GM12874 (cell line): Measurements from ENCODE around the gene UCHL1.

Experiments
- TF ChIP-seq, protein P1 (sequence below): IDR thresholded peaks from 2 replicates; pipeline ENCODE4 v1.5.1; 2011; ENCODE audit warnings: low read depth, mild to moderate bottlenecking, control low read depth, low read length, moderate library complexity; ENCODE audit not compliant: insufficient read depth

UCHL1 gene

GRCh38 chr4:41304221-41304620, 47.5 kb downstream of the UCHL1 start:
- TF ChIP-seq, protein P1, sequence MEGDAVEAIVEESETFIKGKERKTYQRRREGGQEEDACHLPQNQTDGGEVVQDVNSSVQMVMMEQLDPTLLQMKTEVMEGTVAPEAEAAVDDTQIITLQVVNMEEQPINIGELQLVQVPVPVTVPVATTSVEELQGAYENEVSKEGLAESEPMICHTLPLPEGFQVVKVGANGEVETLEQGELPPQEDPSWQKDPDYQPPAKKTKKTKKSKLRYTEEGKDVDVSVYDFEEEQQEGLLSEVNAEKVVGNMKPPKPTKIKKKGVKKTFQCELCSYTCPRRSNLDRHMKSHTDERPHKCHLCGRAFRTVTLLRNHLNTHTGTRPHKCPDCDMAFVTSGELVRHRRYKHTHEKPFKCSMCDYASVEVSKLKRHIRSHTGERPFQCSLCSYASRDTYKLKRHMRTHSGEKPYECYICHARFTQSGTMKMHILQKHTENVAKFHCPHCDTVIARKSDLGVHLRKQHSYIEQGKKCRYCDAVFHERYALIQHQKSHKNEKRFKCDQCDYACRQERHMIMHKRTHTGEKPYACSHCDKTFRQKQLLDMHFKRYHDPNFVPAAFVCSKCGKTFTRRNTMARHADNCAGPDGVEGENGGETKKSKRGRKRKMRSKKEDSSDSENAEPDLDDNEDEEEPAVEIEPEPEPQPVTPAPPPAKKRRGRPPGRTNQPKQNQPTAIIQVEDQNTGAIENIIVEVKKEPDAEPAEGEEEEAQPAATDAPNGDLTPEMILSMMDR: no peak

DNA sequence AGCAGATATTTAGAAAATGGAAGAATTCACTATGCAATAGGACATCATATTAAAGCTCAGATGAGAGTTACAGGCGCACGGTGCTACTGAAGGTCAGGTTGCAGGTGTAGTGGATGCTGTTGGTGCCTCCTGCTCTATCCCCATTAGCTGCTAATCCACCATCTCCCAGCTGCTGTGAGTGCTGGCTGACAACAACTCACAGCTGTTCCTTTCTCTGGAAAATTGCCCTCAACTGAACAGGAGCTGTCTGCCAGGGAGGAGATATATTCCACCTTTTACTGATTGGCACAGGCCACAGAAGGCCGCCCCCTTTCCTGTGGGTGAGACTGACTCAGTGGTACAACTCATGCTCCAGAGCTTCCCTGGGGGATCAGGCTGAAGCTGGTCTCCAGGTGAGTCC, 48.7 kb downstream of the UCHL1 start:
- TF ChIP-seq, protein P1: no peak

DNA sequence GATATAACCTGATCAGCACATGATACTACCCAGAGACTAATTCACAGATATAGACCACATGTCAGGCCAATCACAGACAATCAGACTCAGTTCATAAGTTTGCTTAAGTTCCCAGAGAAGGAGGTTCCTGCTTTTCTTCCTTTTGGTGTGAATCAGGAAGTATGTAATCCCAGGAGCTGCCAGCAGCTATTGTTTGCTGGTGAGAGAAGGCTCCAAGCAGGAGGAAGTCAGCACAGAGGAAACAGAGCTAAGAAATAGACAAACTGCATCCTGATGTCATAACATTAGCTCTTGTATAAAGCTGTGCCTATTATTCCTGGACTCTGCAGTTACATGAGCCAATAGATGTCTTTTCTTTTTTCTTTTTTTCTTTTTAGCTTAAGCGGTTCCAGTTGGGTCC, 50.9 kb downstream of the UCHL1 start:
- TF ChIP-seq, protein P1: no peak

- TF ChIP-seq, protein P1: no peak
These were observed 51.7 kb downstream of the UCHL1 start for GRCh38 chr4:41308398-41308797.

GRCh38 chr4:41315862-41316261, 59.1 kb downstream of the UCHL1 start:
- TF ChIP-seq, protein P1: no peak
